GM12878 (cell line): ENCODE results near the gene EMSY.

Experiments
- BHLHE40 ChIP-seq, 2 experiments: fragments of 450-650 bp in 1 of 2; IDR thresholded peaks; 2 replicates each; pipeline ENCODE4 v1.6.1; 2011 to 2017; ENCODE audit warnings: low read depth in 2 of 2, borderline replicate concordance in 1 of 2, improper control_type of control experiment in 1 of 2, low read length in 1 of 2, mild to moderate bottlenecking in 1 of 2
- CTCF ChIP-seq, 3 experiments: IDR thresholded peaks in 2 of 3; conservative IDR thresholded peaks in 1 of 3; 2 replicates each; pipeline ENCODE4 v1.5.1; 2011; ENCODE audit warnings: low read depth in 3 of 3, low read length in 3 of 3, mild to moderate bottlenecking in 3 of 3, control low read depth in 2 of 3, moderate library complexity in 2 of 3, inconsistent platforms in 1 of 3, mixed read lengths in 1 of 3; ENCODE audit not compliant: control insufficient read depth in 2 of 3, insufficient read depth in 1 of 3; ENCODE audit errors: extremely low read depth in 1 of 3
- FOXM1 ChIP-seq: IDR thresholded peaks from 2 replicates; pipeline ENCODE4 v1.6.1; 2012; ENCODE audit warnings: low read depth, mild to moderate bottlenecking, inconsistent platforms, low read length, moderate library complexity
- GABPA ChIP-seq: IDR thresholded peaks from 2 replicates; pipeline ENCODE4 v1.6.1; 2014; ENCODE audit warnings: antibody characterized with exemption, low read depth, mild to moderate bottlenecking, inconsistent platforms
- JUNB ChIP-seq: IDR thresholded peaks from 2 replicates; pipeline ENCODE4 v1.6.1; 2016; ENCODE audit warnings: antibody characterized with exemption, mild to moderate bottlenecking
- NFIC ChIP-seq: IDR thresholded peaks from 2 replicates; pipeline ENCODE4 v1.6.1; 2012; ENCODE audit warnings: low read depth, mild to moderate bottlenecking, inconsistent platforms, low read length, moderate library complexity
- RFX5 ChIP-seq: IDR thresholded peaks from 2 replicates; pipeline ENCODE4 v1.6.1; 2011; ENCODE audit warnings: low read depth, low read length, improper control_type of control experiment
- TARDBP ChIP-seq: IDR thresholded peaks from 2 replicates; pipeline ENCODE4 v1.6.1; 2016; ENCODE audit warnings: borderline replicate concordance
- ZBTB33 ChIP-seq: fragments of 450-650 bp; IDR thresholded peaks from 2 replicates; pipeline ENCODE4 v1.6.1; 2017; ENCODE audit warnings: mild to moderate bottlenecking

GRCh38 chr11:76560219-76560618 lies 115.4 kb downstream of the EMSY start:
- no peak for TF ChIP-seq ZBTB33
- no peak for TF ChIP-seq BHLHE40 (IDR thresholded peaks at IDR 0.05; ENCODE audit: borderline replicate concordance in 1 of 2, low read depth in 2 of 2, low read length in 1 of 2)
- no peak for TF ChIP-seq FOXM1
- no peak for TF ChIP-seq CTCF (IDR thresholded peaks at IDR 0.05 in 2 of 3, conservative IDR thresholded peaks at IDR 0.05 in 1 of 3; ENCODE audit: control insufficient read depth in 2 of 3, extremely low read depth in 1 of 3, insufficient read depth in 1 of 3, low read depth in 3 of 3, low read length in 3 of 3)
- TF ChIP-seq NFIC: no peak
- no peak for TF ChIP-seq TARDBP
- TF ChIP-seq JUNB: no peak
- TF ChIP-seq RFX5: no peak
- TF ChIP-seq GABPA: no peak
